NB4 (cell line): Measurements from ENCODE around the gene GDPD5.

Source experiments
- DNase-seq: peaks from one replicate; pipeline ENCODE4 v3.0.0; 2010; ENCODE audit warnings: low read depth
- H3K4me3 ChIP-seq: one replicate; pipeline ENCODE4 v1.5.1; 2011; ENCODE audit warnings: mild to moderate bottlenecking, low read depth, low read length, moderate library complexity
- MYC ChIP-seq: IDR thresholded peaks from 2 replicates; pipeline ENCODE4 v1.6.1; 2011; ENCODE audit warnings: low read depth, low read length
- POLR2A ChIP-seq: IDR thresholded peaks from 2 replicates; pipeline ENCODE4 v1.6.1; 2011; ENCODE audit warnings: mild to moderate bottlenecking; ENCODE audit not compliant: insufficient read length; ENCODE audit errors: extremely low read depth
- TF ChIP-seq, protein P1 (sequence below): IDR thresholded peaks from one replicate; pipeline ENCODE4 v1.5.1; 2012; ENCODE audit warnings: low read depth, low read length
- TF ChIP-seq, protein P2 (sequence below): IDR thresholded peaks from 2 replicates; pipeline ENCODE4 v1.6.1; 2011; ENCODE audit warnings: low read depth, low read length

The GDPD5 gene

DNA sequence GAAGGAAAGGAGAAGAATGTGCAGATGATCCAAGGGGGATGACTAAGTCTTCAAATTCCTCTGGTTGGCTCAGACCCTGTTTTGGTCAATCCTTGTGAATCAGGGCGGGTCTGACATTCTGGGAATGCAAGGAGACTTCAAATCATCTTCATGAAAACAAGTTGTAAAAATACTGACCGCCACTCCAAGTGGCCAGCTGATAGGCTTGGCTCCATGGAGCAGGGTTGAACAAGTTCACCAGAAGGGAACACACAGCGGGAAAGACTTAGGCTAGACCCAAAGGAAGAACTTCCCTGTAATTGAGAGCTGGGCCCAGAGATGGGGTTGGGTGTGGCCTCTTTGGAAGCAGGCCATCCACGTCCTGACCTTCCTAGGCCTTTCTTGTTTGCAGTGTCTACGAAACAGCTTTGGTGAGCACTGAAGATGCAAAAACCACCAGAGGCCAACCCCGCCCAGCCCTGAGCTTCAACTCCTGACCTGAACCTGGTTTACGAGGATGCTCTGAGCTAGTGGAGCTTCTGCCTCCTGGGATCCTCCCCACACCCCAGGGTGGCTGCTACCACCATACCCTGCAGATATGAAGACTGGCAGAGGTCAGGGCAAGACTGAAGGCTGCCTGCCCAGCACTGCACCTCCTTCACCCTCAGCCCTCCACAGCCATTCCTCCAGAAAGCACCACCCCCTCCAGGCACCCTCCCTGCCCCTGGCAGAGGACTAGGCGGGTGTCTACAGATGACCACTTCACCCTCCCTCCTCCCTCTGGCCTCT, 26.1 kb downstream of the GDPD5 start:
- H3K4me3 ChIP-seq, result no peak overlapping the region
- TF ChIP-seq, protein P1, sequence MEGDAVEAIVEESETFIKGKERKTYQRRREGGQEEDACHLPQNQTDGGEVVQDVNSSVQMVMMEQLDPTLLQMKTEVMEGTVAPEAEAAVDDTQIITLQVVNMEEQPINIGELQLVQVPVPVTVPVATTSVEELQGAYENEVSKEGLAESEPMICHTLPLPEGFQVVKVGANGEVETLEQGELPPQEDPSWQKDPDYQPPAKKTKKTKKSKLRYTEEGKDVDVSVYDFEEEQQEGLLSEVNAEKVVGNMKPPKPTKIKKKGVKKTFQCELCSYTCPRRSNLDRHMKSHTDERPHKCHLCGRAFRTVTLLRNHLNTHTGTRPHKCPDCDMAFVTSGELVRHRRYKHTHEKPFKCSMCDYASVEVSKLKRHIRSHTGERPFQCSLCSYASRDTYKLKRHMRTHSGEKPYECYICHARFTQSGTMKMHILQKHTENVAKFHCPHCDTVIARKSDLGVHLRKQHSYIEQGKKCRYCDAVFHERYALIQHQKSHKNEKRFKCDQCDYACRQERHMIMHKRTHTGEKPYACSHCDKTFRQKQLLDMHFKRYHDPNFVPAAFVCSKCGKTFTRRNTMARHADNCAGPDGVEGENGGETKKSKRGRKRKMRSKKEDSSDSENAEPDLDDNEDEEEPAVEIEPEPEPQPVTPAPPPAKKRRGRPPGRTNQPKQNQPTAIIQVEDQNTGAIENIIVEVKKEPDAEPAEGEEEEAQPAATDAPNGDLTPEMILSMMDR, result no peak
- TF ChIP-seq, protein P2, sequence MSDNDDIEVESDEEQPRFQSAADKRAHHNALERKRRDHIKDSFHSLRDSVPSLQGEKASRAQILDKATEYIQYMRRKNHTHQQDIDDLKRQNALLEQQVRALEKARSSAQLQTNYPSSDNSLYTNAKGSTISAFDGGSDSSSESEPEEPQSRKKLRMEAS, result no peak
- TF ChIP-seq POLR2A (no peak), MYC (no peak)
- DNase-seq, result no peak

DNA sequence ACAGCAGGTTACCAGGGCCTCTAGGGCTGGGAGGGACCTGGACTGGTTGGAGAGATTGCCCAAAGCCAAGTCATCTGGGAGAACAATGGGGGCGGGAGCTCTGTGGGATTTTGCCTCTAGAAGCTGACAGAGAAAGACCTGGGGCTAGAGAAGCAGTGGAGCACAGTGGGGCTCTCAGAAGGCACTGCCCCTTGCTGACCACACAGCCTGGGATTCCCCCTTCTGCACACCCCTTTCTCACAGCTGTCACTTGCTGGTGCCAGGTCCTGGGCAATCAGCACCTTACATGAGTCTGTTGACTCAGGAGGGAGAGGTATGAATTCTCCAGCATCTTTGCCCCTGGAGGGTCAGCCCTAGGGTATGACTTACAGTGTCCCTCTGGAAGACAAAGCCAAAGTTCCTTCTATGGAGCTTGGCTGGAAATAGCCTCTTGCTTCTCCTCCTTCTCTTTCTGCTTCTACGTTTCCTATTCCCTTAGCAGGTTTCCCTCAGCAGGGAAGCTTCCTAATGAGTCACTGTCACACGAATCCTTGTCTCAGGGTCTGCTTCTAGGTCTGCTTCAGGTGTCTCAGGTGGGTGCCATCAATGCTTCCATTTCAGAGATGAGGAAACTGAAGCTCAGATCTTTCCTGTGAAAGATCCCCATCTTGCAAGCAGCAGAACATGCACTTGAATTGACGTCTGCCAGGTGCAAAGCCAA, 27.0 kb downstream of the GDPD5 start:
- TF ChIP-seq POLR2A, result no peak
- TF ChIP-seq, protein P2, result no peak
- TF ChIP-seq, protein P1, result no peak
- no peak for TF ChIP-seq MYC
- H3K4me3 ChIP-seq, result no peak overlapping the region
- no peak for DNase-seq

DNA sequence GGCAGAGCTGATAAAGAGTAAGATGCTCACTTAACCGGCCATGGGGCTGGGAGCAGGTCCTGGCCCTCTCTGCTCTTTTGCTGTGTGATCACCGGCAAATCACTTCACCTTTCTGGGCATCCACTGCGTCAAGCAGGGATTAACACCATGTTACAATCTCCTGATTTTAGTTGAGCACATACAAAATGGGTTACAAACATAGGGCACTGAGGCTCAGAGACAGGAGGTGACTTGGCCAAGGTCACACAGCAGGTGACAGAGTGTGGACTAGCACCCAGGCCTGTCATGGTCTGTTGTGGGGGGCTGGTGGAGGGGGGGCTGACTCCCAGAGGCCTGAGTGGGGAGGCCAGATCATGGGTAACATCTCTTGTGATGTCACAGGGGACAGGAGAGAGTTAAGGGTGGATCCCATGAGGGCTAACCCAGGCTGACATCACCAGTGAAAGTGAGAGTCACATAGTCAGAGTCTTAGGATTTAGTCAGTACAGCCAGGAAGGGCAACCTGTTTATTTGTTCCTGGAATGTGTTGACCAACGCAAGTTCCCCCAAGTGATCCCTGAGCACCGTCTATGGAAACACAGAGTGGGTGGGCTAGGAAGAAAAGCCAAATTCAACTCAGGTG, 27.8 kb downstream of the GDPD5 start:
- DNase-seq, result no peak
- TF ChIP-seq, protein P2, result no peak
- TF ChIP-seq MYC (no peak), POLR2A (no peak)
- TF ChIP-seq, protein P1, result no peak

DNA sequence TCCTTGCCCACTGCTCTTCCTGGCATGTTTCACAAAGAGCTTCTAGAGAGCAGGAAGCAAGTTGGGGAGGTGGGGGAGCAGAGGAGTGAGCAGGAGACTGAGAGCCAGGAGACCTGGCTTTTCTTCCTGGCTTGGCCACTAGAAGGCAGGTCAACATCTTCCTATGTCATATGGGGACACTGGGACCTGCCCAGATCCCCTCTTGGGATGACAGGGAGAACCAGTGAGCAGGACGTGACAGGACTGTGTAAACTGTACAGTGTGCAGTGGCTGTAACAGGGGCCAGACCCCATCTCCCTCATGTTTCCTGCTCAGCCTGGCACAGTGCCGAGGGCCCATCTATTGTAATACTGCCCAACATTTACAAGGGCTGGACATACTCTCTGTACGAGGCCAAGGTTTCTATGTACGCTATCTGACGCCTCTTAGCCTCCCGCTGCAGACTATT, 29.4 kb downstream of the GDPD5 start:
- TF ChIP-seq, protein P1, result no peak
- TF ChIP-seq POLR2A (no peak), MYC (no peak)
- no peak for DNase-seq
- no peak overlapping the region for H3K4me3 ChIP-seq

More for the DNA sequence above, 27.8 kb downstream of the GDPD5 start:
- no peak overlapping the region for H3K4me3 ChIP-seq

DNA sequence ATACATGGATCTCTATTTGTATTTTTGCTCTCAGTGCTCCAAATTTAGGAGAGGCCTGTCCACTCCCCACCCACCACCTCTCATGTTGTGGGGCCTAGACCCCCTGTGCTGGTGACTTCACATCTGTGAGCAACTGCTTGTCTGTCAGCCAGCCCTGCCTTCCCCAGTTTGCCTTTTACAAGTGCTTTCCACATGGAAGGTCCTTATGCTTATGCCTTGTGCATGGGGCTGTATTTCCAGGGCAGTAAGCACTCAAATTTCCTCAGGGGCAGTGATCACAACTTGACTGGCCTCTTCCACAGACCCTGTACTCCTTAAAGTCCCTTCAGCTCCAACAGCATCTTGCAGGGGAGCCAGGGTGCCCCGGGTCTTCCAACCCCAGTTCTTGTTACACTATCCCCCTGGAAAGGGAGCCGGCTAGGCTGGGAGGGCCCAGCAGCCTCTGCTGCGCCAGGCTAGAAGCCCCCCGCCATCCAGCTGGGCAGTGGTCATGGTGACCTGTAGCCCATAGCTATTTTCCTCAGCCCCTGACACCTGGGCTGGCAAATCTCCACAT, 29.9 kb downstream of the GDPD5 start:
- no peak for DNase-seq
- H3K4me3 ChIP-seq, result no peak overlapping the region
- no peak for TF ChIP-seq POLR2A
- TF ChIP-seq, protein P1, result no peak
- no peak for TF ChIP-seq MYC
- TF ChIP-seq, protein P2, result no peak
